Islet of Langerhans (tissue), 1 donor: Measurements from ENCODE around the gene SGF29.
A peak's percentile ranks its signal among the peaks of the same experiment; 100 is the strongest.
"Not testable (repeated sequence)": the region's sequence is repeated elsewhere in the genome, so short reads cannot be mapped to it uniquely, and the experiment has no call there.

Experiments used
- FAIRE-seq: peaks from one replicate; lab custom pipeline; 2011; peaks lifted over from hg19 to GRCh38; lab: Jason Lieb, UNC

Gene SGF29

DNA sequence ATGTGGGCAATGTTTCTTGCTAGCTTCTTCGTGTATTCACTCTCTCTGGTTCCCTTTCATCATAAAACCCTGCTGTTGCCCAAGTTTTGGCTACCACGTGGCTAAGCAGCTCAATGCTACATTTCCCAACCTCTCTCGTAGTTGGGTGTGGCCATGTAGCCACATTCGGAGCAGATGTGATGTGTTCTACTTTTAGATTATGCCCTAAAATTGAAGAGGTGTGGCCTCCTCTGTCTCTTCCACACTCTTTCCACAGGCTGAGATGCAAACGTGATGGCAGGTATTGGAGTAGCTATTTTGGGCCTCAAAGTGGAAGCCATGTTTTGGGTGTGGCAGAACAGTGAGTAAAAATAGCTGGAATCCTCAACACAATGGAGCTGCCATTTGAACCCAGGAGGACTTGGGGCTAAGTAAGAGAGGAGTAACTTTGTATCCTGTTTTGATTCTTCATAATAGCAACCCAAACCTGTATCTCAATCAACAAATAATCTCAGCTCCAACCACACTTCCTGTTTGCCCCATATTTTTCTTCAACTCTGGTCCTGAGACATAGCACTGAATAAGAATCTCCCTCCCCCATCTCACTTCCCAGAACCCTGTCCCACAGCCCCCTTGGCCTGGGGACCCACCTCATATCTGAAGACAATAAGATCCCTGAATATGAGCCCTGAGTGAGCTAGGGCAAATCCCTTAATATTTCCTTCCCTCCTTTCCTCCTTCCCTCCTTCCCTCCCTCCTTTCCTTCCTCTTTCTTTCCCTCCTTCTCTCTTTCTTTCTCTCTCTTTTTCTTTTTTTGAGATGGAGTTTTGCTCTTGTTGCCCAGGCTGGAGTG, 19.0 kb upstream of the SGF29 start:
- FAIRE-seq, result no peak

DNA sequence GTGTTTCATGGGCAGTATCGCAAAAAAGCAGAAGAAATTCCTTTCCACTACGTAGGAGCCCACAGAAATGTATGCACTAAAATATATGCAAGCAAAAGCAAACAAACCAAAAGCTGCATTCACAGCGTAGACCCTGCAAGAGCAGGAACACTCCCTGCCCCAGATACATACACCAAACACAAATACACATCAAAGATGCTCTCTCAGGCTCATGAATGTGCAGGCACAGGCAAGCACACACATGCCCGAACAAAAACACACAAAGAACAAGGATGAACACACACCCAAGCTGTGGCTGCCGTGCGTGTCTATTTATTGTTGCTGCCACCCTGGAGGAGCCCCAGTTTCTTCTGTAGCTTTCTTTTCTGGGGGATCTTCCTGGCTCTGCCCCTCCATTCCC, 16.6 kb upstream of the SGF29 start:
- no peak for FAIRE-seq

DNA sequence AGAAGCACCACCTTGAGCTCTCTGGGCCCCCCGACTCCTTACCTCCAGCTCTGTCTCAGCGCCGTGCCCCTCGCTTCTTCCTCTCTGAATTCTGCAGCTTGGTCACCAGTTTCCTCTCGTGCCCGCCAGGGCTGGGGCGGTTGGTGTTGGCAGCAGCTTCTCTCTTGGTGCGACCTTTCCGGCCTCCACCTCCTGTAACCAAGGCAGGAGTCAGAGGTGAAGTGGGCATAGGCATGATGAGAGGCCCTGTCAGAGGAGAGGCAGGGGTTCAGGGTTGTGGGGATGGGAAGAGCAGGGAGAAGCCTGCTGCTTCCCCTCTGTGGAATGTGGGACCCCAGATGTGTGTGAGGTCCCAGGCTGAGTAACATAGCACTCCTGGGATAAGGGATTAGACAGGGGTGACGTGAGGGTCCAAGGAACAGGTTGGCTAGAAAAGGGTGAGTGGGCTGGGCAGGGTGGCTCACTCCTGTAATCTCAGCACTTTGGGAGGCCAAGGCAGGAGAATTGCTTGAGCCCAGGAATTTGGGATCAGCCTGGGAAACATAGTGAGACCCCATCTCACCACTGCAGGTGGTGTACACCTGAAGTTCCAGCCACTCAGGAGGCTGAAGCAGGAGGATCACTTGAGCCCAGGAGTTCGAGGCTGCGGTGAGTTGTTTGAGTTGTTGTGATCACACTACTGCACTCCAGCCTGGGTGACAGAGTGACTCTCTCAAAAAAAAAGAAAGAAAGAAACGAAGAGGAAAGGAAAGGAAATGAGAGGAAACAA, 15.6 kb upstream of the SGF29 start:
- no peak for FAIRE-seq

DNA sequence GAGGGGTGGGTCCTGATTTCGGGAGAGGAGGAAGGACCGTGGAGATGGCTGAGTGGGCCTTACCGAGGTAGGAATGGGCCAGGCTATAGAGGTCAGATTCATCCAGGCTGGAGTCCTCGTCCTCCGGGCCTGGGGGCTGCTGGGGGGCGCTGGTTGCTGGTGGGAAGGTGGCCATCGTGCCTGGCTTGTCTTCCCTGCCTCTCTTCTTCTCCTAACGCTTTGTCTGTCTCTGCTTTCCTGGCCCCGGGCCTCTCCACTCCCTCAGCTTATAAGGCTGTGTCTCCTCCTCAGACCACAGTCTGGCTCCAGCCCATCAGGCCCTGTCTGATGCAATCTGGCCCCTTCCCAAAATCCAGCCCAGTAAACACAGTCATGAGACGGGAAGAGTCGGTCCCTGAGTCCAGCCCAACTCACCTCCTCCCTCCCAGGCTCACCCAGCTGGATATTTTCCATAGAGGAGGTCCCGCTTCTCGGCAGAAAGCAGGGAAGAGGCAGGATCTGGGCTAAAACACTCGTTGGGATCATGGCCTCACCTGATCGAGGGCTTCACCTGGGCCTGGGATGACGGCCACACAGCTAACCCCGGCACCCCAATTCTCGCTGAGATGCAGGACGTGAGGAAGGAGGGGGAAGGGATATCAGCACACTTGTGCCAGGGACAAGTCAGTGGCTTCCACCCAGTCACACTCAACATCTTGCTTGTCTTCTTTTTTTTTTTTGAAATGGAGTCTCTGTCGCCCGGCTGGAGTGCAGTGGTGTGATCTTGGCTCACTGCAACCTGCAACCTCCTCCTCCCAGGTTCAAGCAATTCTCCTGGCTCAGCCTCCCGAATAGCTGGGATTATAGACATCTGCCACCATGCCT, 14.8 kb upstream of the SGF29 start, which contains the start of gene NUPR1:
TSS of gene NUPR1 (minus strand) at position 242 of the 864 bp plus-strand sequence. CDS start at position 175, 67 bp downstream.
- no peak for FAIRE-seq

DNA sequence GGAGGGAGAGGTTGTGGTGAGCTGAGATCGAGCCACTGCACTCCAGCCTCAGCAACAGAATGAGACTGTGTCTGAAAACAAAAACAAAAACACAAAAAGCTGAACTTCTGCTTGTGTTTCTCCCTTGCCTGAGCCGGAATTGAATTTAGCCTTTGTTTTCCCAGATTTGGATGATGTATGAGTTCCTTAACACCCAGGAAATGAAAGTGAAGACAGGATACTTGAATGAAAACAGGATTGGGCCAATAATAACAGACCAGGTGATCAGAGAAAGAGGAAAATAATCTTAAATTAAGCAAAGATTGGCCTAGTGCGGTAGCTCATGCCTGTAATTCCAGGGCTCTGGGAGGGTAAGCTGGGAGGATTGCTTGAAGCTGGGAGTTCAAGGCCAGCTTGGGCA, 13.4 kb upstream of the SGF29 start:
- FAIRE-seq, result no peak

DNA sequence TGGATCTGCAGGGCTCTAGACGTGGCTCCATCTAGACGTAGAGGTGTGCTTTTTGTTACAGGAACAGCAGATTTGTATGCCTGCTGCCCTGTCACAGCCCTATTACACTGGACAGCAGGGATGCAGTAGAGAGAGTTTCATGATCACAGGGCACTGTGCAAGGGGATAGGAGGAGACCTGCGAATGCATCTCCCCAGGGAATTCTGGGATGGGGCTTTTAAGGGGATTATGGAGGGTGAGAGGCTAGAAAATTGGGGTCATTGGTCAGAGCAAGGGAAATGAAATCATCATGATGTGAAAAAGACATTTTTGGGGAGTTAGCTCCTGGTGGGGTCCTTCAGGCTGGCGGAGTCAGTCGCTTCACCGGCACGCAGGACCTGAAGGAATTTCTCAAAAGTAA, 11.1 kb upstream of the SGF29 start:
- FAIRE-seq, result no peak

DNA sequence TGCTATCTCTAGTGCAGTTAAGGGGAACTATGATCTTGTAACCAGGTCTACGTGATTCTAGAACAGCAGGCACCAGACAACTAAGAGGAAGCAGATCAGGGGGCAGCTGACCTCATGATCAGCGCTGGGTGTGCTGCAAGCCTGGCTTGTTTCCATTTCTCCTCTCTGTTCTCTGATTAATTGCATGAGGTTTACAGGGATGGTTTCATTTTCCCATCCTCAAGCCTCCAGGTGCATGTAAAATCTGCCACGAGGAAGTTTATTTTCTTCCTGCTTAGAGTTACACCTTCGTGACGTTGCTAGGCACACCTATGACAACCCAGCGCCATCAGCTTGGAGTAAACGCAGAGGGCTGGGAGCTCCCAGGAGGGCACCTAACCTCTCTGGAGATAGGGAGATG, 10.6 kb upstream of the SGF29 start:
- peak; percentile 47 for FAIRE-seq

DNA sequence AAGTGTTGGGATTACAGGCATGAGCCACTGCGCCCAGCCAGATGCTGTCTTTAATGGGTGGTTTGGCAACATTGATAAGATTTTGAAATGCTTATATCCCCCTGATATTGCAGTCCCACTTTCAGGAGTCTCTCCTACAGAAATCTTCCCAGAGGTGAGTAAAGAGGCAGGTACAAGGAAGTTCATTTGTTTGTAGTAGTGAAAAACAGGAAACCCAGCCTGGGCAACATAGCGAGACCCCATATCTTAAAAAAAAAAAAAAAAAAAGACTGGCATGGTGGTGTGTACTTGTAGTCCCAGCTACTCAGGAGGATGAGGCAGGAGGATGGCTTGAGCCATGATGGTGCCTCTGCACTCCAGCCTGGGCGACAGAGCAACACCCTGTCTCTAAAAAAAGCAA, 8.7 kb upstream of the SGF29 start:
- FAIRE-seq, result no peak

DNA sequence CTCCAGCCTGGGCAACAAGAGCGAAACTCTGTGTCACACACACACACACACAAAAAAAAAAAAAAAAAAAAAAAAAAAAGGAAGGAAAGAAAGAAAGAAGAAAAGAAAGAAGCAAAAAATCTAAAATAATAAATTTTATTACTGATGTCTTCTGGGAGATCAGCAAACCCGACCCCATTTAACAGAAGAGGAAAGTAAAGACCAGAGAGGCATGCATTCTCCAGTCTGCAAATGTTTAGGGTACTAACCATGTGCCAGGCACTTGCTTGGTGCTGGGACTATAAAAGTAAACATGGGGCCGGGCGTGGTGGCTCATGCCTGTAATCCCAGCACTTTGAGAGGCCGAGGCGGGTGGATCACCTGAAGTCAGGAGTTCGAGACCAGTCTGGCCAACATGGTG, 7.8 kb upstream of the SGF29 start:
- not testable (repeated sequence) for FAIRE-seq

DNA sequence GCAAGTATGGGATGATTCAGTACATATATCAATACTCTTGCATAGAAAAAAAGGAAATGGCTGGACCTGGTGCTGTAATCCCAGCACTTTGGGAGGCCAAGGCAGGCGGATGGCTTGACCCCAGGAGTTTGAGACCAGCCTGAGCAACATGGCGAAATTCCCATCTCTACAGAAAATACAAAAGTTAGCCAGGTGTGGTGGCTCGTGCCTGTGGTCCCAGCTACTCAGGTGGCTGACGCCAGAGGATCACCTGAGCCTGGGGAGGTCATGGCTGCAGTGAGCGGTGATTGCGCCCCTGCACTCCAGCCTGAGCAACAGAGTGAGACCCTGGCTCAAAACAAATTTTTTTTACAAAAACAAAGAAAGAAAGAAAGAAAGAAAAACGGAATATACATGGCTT, 7.1 kb upstream of the SGF29 start:
- FAIRE-seq, result no peak

DNA sequence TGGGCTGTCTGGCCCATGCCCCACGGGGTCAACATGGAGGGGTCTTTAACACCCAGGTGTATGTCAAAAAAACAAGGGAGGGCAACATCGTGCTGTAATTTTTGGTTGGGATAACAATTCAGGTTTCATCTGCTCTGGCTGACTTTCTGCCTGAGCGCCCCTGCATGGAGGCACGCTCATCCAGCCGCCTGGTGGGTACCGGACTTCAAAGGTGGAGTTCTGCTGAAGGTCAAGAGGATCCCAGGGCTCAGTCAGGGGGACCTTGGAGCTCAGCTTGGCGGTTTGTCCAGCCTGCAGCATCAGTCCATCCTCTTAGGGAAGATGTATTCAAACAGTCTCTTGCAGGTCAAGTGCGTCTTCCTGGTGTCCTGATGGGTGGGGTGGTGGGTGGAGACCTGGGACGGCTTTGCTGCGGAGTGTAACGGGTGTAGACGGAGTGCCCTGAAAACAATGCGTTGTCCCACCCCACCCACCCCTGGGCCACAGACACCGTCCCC, 5.4 kb upstream of the SGF29 start:
- no peak for FAIRE-seq

DNA sequence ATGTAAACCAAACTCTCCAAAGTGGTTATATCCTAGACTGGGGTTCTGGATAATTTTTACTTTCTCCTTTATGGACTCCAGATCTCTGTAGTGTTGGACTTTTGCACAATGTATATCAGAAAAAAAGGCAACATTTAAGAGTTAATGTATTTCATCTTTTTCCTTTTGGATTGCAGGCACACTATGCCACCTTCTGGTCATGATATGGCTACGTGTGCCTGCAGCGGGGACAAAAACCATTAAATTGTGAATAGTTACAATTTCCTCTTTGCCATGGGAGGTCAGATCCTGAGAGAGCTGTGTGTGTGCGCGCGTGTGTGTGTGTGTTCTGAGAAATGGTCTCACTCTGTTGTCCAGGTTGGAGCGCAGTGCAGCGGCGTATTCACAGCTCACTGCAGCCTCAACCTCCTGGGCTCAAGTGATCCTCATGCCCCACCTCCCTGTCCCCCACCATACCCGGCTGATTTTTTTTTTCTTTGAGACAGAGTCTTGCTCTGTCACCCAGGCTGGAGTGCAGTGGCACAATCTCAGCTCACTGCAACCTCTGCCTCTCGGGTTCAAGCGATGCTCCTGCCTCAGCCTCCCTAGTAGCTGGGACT, 4.3 kb upstream of the SGF29 start:
- no peak for FAIRE-seq

DNA sequence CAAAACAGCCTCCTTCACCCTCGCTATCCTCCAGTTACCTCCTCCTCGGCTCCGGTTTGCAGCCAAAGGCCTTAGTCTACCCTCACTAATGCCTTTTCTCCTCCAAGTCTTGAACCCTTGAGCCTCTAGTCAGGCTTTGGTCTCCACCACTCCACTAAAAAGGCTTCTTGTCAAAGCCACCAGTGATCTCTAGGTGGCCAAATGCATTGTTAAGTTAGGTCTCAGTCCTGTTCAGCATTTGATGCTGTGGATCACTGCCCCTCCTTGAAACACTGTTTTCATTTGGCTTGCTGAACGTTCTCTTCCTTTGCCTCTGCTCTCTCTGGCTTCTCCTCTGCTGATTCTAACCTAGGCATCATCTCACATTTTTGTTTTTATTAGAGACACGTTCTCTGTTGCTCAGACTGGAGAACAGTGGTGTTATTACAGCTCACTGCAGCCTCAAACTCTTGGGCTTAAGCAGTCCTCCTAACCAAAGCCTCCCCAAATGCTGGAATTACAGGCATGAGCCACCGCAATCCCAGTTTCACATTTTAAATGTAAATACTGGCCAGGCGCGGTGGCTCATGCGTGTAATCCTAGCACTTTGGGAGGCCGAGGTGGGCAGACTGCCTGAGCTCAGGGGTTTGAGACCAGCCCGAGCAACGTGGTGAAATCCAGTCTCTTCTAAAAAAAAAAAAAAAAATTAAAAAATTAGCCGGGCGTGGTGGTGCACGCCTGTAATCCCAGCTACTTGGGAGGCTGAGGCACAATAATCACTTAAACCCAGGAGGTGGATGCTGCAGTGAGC, 1.1 kb downstream of the SGF29 start:
- FAIRE-seq, result no peak

DNA sequence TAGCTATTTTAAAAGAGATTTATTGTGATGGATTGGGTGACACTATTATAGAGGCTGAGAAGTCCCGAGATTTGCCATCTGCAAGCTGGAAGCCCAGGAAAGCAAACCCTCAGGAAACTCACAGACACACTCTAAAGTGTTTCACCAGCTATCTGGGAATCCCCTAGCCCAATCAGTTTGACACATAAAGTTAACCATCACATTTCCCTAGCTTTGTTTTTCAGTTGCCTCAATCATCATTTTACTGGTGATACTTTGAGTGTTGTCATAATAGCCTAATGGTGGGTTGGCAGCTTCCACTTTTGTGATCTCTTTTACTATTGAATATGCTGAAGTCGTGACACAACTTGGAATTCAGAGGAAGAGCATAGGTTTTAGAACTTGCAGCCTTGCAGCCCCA, 1.8 kb downstream of the SGF29 start:
- no peak for FAIRE-seq

DNA sequence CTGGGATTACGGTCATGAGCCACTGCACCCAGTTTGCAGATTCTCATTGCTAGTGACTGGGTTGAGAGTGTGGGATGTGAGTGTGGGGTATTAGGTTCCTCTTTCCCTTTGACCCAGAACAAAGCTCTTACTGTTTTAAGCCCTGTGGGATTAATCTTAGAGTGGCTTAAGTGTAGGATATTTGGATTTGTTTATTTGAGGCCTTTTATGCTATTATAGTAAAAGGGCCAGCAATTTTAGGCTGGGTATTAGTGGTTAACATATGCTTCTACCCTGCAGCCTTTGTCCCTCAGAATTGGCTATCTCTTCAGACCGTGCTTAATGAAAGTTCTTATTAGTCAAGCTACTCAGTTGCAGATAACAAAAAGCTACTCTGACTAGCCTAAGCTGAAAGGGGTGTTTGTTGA, 3.2 kb downstream of the SGF29 start:
- no peak for FAIRE-seq

DNA sequence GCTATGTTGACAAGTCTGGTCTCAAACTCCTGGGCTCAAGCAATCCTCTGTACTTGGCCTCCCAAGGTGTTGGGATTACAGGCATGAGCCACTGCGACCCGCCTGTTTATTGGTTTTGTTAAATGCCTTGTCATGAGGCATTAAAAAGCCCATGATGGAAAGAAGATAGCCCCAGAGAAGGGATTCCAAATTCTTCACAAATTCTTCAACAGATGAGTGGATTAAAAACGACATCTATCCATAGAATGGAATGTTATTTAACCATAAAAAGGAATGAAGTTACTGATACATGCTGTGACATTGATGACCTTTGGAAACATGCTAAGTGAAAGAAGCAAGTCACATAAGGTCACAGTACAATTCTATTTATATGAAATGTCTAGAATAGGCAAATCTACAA, 4.7 kb downstream of the SGF29 start:
- no peak for FAIRE-seq

DNA sequence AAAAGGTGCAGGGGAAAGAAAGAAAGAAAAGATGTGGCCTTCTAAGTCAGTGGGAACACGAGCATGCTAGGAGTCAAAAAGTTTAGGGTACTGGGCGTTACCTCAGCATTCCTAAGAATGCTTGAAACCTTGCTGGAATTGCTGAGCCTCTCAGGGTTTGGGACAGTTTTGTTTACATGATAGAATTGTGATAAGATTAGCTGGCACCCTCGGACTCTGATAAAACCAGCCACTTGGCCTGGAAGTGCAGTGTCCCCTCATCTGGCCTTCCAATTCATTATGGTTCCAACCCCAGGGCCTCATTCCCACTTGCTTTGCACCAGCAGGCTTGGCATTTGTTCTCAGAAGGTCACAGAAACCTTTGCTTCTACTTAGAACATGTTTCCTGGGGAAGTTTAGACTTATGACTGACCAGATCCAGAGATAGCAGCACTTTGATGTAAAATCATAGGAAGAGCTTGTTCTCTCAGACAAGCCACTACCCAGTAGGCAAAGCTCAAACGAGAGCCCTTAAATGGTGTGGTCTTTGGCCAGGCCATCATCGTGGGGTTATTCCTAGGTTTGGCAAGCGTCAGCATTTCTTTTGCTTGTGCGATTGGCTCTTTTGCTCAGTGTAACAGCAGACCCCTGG, 8.0 kb downstream of the SGF29 start:
- no peak for FAIRE-seq

DNA sequence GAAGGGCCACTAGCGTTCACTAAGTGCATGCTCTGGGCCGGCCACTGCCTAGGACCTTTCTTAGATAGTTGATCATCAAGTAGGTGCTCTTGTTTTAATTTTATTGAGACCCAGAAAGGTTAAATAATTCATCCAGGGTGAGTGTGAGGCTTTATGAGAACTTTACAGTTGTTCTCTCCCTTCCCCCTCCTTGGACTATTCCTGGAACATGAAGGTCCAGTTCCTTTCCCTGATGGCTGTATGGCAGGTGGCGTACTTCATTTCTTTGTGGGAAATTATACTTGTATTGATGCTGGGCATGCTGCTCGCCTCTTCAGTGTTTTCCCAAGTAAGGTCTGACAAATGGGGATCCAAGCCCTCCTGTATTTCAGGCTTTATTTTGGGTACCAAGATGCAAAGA, 8.5 kb downstream of the SGF29 start:
- no peak for FAIRE-seq

DNA sequence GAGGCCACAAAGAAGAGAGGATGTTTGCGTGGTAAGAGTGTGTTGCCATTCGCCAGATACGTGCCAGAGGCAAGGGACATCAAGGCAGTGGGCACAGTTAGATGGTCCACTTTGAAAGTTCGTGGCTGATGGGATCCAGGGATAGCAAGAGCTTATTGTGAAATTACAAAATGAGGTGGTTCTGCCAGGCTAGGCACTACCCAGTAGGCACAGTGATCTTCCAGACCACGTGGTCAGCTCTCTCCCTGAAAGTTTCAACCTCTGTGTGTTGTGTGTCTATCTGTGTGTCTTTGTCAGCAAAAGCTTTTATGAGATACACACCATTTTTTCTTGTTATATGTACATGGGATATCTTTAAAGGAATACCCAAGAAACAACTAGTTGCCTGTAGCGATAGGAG, 9.5 kb downstream of the SGF29 start:
- FAIRE-seq, result no peak

DNA sequence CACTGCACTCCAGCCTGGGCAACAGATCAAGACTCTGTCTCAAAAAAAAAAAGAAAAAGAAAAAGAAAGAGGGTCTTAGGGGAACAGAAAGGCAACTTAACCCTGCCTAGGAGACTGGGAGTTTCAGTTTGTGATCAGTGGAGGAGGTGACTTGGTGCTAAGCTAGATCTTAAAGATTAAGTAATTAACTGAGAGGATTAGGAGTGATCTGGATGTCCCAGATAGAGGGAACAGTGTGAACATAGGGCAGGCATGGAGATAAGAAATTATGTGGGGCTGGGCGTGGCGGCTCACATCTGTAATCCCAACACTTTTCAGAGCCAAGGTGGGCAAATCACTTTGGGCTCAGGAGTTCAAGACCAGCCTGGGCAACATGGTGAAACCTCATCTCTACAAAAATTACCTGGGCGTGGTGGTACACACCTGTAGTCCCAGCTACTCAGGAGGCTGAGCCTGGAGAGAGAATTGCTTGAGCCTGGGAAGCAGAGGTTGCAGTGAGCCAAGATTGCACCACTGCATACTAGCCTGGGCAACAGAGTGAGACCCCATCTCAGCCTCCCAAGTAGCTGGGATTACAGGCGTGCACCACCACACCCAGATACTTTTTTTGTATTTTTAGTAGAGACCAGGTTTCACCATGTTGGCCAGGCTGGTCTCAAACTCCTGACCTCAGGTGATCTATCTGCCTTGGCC, 12.7 kb downstream of the SGF29 start:
- FAIRE-seq, result not testable (repeated sequence)
